GF-D8 (cell line): Measurements from ENCODE around the gene CNTRL.
"Not testable (repeated sequence)": the region's sequence is repeated elsewhere in the genome, so short reads cannot be mapped to it uniquely, and the experiment has no call there.

Source experiments
- DNase-seq: peaks from one replicate; lab custom pipeline; 2025; lab: John Stamatoyannopoulos, UW

The CNTRL gene, protein sequence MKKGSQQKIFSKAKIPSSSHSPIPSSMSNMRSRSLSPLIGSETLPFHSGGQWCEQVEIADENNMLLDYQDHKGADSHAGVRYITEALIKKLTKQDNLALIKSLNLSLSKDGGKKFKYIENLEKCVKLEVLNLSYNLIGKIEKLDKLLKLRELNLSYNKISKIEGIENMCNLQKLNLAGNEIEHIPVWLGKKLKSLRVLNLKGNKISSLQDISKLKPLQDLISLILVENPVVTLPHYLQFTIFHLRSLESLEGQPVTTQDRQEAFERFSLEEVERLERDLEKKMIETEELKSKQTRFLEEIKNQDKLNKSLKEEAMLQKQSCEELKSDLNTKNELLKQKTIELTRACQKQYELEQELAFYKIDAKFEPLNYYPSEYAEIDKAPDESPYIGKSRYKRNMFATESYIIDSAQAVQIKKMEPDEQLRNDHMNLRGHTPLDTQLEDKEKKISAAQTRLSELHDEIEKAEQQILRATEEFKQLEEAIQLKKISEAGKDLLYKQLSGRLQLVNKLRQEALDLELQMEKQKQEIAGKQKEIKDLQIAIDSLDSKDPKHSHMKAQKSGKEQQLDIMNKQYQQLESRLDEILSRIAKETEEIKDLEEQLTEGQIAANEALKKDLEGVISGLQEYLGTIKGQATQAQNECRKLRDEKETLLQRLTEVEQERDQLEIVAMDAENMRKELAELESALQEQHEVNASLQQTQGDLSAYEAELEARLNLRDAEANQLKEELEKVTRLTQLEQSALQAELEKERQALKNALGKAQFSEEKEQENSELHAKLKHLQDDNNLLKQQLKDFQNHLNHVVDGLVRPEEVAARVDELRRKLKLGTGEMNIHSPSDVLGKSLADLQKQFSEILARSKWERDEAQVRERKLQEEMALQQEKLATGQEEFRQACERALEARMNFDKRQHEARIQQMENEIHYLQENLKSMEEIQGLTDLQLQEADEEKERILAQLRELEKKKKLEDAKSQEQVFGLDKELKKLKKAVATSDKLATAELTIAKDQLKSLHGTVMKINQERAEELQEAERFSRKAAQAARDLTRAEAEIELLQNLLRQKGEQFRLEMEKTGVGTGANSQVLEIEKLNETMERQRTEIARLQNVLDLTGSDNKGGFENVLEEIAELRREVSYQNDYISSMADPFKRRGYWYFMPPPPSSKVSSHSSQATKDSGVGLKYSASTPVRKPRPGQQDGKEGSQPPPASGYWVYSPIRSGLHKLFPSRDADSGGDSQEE (N-terminal part only)

DNA sequence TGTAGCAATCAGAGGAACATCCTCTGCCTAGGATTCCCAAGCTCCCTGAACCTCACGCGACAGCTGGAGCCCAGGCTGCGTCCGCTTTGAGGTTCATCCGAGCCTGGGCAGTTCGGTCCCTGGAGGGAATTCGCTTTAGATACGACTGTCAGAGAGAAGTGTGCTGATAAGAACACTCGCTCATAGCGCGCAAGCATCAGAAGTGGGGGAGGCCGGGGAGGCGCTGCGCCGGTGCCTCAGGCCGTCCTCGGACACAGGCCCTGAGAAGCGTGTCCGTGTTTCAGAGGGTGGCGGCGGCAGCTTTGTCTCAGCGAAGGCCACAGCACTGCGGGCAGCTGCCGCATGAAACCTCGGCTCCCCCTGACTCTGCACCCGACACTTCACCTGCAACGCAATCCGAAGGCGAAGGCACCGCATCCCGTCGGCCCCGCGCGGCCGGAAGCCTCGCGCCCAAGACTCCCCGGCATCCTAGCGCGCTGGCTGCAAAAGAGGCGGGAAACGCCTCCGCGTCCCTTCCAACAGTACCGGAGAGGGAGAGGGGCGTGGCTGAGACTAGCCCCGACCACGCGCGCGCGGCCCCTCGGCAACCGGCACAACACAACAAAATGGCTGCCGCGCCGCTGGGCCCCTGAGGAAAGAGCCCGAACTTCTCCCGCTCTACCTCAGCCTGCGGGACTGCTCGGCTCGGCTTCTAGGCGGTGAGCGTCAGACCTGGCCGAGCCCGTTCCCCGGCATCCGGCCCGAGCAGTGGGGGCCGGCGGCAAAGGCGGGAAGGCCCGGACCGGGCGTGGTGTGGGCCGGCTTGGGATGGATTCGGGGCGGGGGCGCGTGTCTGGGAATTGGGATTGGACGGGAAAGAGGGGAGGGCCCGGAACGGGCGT, at the start of gene CNTRL:
Gene CNTRL, plus strand, starts transcription at position 586 of the 881 bp plus-strand sequence. CDS start 13,372 bp downstream, outside the sequence.
- peak; percentile 81 for DNase-seq

DNA sequence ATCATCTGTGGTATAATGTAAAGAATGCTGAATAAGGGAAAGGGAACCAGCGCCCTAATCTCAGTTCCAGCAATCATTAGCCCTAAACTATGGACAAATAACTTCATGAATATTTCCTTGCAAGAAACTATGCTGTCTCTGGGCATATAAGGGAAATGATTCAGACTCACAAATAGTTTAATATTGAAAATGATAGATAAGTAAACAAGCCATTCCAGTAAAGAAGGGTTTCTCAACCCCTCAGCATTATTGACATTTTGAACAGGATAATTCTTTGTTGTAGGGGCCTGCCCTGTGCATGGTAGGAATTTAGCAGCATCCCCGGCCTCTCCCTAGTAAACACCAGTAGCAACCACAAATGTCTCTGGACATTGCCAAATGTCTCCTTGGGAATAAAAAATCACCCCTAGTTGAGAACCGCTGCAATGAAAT, 48.5 kb upstream of the CNTRL start:
- DNase-seq = no peak

DNA sequence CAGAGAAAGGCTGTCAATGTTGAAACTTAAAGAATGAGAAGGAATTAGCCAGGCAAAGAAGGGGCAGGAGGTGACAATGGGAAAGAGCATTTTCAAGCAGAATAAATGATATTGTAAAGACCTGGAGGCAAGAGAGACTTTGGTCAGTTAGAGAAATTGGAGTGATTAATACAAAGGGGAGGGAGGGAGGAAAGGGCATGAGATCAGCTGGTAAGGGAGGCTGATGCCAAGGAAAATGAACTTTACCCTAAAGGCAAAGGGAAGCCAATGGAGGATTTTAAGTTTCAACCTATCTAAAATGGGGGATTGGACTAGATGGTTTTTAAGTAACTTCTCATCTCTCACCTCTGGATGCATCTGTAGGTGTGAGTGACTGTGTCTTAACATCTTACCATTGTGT, 48.0 kb upstream of the CNTRL start:
- no peak for DNase-seq

DNA sequence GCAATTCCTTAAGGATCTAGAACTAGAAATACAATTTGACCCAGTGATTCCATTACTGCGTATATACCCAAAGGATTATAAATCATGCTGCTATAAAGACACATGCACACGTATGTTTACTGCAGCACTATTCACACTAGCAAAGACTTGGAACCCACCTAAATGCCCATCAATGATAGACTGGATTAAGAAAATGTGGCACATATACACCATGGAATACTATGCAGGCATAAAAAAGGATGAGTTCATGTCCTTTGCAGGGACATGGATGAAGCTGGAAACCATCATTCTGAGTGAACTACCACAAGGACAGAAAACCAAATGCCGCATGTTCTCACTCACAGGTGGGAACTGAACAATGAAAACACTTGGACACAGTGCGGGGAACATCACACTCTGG, 46.5 kb upstream of the CNTRL start:
- not testable (repeated sequence) for DNase-seq

DNA sequence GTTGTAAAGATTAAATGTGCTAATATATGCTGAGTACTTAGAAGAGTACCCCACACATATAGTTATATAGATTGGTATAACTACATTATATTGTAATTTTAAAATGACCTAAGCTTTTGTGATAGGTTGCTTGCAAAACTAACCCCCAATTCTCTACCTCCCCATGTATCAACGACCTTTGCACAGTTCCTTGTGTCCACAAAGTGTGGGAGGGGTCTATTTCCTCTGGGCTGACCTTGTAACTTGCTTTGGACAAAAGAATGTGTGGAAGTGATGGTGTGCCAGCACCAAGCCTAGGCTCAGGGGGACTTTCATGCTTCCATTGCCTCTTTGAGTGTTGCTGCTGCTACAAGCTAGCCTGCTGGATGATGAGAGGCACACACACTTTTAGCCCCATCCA, 45.3 kb upstream of the CNTRL start:
- DNase-seq = no peak

DNA sequence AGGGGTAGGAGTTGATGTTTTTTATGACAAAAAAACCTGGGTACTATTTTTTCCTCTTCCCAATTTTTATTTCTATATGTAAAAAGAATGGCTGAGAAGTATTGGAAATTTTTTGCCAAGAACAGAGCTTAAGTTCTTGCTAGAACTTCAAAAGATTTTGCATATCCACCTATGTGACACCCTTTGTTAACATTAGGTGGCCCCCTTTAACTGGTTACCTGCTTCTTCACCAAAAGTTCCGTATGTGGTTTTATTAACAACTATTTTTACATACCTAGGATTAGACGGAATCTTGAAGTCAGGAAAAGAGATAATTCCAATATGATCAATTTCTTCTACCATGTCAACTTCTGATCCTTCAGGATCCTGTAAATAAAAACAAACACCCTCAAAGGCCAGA, 40.2 kb upstream of the CNTRL start:
- no peak for DNase-seq

DNA sequence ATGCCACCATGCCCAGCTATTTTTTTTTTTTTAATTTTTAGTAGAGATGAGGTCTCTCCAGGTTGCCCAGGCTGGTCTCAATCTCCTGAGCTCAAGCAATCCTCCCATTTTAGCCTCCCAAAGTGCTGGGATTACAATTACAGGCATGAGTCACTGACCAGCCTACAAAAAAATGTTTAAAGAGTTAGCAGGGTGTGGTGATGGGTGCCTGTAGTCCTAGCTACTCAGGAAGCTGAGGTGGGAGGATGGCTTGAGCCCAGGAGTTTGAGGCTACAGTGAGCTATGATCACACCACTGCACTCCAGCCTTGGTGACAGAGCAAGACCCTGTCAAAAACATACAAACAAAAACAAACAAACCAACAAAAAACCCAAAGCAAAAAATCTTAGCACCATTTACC, 39.0 kb upstream of the CNTRL start:
- not testable (repeated sequence) for DNase-seq

DNA sequence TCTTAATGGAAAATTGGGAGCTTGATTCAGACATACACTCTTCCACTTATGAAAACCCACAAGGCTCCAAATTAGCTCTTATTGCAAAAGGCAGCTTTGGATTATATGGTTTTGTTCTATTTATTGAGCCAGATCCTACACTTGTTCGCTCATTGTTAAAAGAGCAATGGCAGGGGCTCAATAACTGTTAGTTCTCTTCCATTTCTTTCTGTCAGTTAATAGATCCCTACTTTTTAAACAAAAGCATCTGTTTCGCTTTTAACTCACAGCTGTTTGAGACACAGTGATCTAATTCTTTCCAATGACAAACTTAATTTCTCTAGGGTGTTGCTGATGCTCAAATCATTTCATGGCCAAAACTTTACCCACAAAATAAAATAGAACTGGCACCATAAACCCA, 36.4 kb upstream of the CNTRL start:
- DNase-seq = no peak

DNA sequence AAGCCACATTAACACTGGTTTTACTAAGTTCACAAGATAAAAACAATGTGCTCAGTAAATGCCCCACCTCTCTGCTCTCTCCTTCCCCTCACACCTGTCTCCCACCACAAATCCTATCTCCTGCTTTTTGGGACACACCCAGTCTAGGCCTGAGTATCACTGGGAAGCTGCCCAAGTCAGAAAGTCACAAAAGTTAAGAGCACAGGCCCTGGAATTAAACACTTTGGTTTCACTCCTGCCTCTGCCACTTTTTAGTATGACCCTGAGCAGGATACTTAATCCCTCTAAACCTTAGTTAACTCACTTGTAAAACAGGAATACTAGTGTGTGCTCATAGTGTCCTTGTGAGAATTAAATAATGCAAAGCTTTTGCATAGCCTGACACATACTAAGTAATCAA, 36.0 kb upstream of the CNTRL start:
- no peak for DNase-seq

DNA sequence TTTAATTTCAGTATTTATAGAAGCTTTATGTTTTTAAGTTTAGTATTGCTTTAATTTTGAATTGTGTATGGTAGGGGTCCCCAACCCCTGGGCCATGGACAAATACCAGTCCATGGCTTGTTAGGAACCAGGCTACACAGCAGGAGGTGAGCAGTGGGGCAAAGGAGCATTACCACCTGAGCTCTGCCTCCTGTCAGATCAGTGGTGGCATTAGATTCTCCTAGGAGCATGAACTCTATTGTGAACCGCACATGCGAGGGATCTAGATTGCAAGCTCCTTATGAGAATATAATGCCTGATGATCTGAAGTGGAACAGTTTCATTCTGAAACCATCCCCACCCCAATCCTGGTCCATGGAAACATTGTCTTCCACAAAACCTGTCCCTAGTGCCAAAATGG, 26.6 kb upstream of the CNTRL start:
- DNase-seq = no peak

DNA sequence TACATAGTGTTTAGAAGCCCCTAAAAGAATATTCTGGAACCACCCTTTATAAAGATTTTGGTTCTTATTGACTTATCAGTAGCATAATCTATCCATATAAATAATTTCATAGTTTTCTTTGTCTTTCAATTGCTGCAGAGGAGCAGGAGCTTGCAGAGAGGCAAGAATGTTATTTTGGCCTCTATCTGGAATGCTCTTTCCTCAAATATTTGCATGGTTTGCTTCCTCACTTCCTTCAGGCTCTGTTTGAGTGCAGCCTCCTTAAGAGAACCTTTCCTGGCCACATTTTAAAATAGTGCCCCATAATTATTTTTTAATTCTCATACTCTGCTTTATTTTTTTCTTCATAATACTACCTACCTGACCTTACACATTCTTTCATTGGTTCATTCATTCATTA, 26.1 kb upstream of the CNTRL start:
- no peak for DNase-seq

DNA sequence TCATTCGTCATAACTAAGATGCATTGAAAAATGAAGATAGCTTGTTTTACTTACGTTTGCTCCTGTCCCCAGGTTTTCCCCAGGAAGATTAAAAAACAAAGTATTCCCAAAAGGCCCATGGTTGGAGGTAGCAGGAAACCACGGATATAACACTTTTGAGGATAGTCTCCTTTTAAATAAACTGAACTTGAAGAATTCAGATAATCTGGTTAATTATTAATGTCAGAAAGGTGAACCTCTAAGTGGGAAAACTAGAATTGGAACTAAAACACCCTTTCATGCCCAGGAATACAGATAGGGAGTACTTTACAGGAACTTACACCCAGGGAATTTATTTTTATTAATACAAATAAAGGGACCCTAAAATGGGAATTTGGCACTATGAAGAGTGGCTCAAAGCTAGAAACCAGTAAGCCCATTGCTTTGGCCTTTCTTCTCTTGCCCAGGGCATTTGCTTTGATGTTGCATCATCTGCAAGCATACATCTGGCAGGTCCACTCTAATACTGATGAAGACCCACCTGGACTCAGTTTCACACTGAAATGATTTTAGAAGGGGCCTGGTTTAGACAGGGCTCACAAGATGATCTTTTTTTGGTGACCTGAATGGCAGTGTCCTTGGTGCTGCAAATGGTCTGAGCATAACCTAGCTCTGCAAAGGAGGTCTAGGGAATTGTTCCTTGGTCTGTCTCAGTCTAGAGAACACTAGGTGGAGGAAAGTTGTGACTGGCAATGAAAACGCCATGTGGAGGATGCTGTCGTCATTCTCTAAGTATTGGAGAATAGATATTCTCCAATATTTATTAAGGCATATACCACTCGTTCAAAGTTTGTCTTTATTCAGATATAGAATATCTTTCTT, 24.4 kb upstream of the CNTRL start, which contains the start of gene C5:
Gene C5, minus strand, starts transcription at position 148 of the 861 bp plus-strand sequence. Its CDS starts 29 bp downstream, at position 119.
- DNase-seq = no peak

DNA sequence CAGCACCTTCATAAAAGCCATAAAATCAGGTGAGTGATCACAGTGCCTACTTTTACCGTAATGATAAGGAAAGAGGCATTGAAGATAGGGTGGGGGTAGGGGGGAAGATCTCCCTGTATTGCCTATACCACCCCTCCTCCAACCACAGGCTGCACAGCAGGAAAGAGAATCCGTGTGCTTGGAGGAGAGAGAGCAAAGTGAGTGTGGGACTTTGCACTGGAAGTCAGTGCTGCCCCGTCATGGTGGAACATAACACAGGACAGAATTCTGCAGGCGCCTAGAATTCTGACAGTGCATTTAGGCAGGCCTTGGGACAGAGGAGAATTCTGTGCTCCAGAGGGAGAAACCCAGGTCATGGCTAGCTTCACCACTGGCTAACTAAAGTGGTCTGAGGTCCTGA, 21.2 kb upstream of the CNTRL start:
- no peak for DNase-seq

DNA sequence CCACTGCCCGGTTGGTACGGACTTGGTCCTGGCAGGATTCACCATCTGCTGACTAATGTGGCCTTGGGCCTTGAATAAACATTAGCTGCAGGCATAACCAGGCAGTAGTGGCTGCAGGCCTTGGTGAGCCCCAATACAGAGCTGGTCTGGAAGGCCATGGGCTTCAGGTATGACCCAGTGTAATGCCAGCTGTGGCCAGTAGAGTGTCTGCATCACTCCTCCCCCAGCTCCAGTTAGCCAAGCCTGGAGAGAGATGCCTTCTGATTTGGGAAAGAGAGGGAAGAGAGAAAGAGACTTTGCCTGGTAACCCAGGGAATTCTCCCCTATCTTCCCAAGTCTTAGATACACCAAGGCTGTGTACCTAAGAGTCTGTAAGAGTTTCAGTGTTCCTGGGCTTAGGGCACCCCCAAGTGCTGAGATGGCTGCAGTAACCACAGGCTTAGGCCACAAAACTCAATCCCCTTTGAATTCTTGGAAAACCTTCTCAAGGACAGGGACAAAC, 19.1 kb upstream of the CNTRL start:
- no peak for DNase-seq

DNA sequence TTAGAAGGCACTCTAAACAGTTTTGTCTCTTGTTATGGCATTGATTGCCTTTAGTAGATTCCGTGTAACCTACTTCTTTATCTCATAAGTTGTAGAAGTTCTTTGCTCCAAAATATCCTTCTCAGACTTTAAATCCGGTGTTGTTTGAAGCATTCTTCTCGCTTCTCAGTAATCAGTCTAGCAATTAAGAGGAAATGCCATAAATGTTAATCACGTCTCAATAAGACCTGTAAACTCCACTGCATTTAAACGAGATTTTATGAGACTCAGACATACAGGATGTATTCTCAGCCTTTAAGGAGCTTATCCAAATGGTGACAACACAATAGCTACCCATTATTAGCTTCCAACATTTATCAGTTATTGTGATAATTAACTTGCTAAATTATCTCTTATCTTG, 16.9 kb upstream of the CNTRL start:
- DNase-seq = no peak

DNA sequence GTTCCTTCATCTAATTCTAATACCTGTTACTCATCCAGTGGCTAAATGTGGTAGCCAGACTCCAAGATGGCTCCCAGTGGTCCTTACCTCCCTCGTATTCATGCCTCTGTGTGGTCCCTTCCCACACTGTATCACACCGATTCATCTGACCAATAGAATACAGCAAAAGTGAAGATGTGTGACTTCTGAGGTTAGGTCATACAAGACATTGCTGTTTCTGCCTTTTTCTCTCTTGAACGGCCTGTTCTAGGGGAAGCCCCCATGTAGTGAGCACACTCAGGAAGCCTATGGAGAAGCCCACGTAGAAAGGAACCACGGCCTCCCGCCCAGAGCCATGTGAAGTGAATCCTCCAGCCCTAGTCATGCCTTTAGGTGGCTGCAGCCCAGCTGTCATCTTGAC, 15.2 kb upstream of the CNTRL start:
- no peak for DNase-seq

DNA sequence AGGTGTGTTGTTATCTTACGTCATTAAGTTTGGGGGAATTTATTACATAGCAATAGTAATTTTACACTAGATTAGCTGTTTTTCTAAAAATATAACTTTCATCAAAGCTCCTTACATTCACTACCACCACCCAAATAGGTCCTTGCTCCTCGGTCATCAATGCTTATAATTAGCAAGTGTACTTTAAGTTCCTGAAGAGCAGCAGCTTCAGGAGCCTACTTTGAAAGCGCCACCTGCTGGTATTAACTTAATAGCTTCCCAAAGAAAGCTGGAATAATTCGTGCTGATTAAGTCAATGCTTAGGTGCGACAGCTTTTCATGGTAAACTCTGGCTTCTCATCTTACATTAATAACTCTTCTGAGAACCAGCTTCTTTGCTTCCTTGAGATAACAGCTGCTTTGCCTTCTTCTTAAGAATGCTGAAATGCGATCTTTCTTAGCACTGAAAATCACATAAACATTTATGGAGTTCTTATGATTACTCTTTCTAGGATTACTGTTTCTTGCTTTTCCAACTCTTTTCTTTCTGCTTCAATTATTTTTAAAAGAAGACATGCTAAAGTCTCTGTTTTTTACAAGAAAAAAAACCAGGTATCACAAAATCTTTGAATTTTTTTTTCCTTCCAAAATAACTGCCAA, 14.6 kb upstream of the CNTRL start:
- DNase-seq = no peak

DNA sequence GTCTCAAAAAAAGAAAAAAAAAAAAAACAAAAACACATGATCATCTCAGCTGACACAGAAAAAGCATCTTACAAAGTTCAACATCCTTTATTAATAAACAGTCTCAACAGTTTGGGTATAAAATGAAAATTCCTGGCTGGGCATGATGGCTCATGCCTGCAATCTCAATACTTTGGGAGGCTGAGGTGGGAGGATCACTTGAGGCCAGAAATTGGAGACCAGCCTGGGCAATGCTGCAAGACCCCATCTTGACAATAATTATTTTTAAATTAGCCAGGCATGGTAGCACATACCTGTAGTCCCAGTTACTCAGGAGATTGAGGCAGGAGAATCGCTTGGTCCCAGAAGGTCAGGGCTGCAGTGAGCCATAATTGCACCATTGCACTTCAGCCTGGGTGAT, 7.9 kb upstream of the CNTRL start:
- no peak for DNase-seq

DNA sequence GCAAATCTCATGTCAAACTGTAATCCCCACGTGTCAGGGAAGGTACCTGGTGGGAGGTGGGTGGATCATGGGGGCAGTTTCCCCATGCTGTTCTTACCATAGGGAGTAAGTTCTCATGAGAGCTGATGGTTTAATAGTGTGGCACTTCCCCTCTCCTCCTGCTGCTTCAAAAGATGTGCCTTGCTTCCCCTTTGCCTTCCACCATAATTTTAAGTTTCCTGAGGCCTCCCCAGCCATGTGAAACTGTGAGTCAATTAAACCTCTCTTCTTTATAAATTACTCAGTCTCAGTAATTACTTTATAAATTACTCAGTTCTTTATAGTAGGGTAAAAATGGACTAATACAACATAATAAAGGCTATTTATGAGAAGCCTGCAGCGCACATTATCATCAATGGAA, 7.1 kb upstream of the CNTRL start:
- peak; percentile 4 for DNase-seq

DNA sequence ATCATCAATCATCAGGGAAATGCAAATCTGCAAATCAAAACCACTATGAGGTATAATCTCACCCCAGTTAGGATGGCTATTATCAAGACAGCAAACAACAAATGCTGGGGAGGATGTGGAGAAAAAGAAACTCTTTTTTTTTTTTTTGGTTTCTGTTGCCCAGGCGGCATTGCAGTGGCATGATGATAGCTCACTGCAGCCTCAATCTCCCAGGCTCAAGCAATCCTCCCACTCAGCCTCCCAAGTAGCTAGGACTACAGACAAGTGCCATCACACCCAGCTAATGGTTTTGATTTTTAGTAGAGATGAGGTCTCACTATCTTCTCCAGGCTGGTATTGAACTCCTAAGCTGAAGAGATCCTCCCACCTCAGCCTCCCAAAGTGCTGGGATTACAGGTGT, 5.4 kb upstream of the CNTRL start:
- no peak for DNase-seq
